Measurements from ENCODE around the gene MGLL.

Gene MGLL

GRCh38 chr3:127723011-127723567 lies 99.2 kb downstream of the MGLL start:
- no peak for DNase-seq (ENCODE audit: low read depth)
- TF ChIP-seq, protein P1, sequence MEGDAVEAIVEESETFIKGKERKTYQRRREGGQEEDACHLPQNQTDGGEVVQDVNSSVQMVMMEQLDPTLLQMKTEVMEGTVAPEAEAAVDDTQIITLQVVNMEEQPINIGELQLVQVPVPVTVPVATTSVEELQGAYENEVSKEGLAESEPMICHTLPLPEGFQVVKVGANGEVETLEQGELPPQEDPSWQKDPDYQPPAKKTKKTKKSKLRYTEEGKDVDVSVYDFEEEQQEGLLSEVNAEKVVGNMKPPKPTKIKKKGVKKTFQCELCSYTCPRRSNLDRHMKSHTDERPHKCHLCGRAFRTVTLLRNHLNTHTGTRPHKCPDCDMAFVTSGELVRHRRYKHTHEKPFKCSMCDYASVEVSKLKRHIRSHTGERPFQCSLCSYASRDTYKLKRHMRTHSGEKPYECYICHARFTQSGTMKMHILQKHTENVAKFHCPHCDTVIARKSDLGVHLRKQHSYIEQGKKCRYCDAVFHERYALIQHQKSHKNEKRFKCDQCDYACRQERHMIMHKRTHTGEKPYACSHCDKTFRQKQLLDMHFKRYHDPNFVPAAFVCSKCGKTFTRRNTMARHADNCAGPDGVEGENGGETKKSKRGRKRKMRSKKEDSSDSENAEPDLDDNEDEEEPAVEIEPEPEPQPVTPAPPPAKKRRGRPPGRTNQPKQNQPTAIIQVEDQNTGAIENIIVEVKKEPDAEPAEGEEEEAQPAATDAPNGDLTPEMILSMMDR (IDR thresholded peaks at IDR 0.05; ENCODE audit: control insufficient read depth, extremely low read depth, insufficient read depth) = no peak
- H3K4me3 ChIP-seq (ENCODE audit: low read depth, low read length) = no peak overlapping the region

DNA sequence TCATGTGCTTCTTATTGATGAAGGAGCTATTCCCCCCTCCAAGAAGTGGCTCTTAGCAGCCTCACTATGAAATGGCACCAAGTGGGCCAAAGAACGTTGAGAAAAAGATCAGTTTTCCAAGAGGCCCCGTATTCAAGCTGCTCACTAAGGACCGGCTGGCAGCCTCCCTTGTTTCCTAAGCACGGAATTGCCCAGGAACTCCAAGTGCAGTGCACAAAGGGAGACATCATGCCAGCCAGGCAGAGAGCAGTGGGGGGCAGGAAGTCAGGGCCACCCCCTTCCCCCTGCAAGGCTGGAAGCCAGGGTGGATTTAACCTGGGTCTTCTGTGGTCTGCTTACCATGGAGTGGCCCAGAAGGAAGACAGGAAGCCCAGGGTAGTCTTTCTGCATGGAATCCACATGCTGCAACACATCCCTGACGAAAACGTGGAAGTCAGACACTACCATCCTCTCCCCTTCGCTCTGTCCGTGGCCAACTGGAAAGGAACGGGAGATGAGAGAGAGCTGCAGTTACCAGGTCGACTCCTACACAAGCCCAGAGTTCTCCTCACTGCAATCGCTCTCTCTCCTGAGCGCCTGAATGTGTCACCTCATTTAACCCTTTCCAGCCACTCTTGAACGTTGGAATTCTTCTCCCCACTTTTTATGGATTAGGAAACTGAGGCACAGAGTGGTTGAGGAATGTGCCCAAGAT lies 100.1 kb downstream of the MGLL start:
- no peak overlapping the region for H3K4me3 ChIP-seq (ENCODE audit: low read depth, low read length)
- no peak for DNase-seq (ENCODE audit: low read depth)
- TF ChIP-seq, protein P1 (IDR thresholded peaks at IDR 0.05; ENCODE audit: control insufficient read depth, extremely low read depth, insufficient read depth) = no peak

- no peak for DNase-seq (ENCODE audit: low read depth)
- no peak overlapping the region for H3K4me3 ChIP-seq (ENCODE audit: low read depth, low read length)
- TF ChIP-seq, protein P1 (IDR thresholded peaks at IDR 0.05; ENCODE audit: control insufficient read depth, extremely low read depth, insufficient read depth) = no peak
Measured at GRCh38 chr3:127720985-127721935, 101.1 kb downstream of the MGLL start.

DNA sequence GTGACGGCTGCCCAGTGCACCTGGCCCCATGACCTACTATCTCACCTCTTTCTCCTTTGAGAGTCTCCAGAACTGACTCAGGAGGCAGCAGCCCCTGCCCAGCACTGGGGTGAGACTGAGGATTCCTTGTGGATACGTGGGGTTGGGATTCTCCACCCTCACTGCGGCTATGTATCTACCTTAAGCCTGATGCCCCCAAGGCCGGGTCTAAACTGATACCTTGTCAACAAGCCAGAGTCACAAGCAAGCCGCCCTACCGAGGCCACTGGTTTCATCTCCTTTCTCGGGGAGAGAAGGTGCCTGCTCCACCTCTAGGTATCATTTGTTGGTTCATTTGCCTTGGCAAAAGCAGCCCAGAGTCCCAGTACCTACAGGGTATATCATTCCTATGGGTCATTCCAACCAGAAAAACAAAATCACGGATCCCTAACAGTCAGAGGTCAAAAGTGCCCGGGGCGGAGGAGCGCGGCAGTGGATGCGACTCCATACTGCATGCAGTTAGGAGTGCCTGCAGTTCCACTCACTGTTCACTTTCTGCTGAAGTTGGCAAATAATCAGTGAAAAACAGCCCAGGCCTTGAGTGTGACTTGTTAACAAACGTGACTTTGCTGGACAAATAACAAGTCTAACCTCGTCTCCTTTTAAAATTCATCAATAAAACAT lies 102.0 kb downstream of the MGLL start:
- no peak overlapping the region for H3K4me3 ChIP-seq (ENCODE audit: low read depth, low read length)
- no peak for DNase-seq (ENCODE audit: low read depth)
- TF ChIP-seq, protein P1 (IDR thresholded peaks at IDR 0.05; ENCODE audit: control insufficient read depth, extremely low read depth, insufficient read depth) = no peak

- TF ChIP-seq, protein P1 (IDR thresholded peaks at IDR 0.05; ENCODE audit: control insufficient read depth, extremely low read depth, insufficient read depth) = no peak
- no peak overlapping the region for H3K4me3 ChIP-seq (ENCODE audit: low read depth, low read length)
Measured at GRCh38 chr3:127719369-127719768, 102.9 kb downstream of the MGLL start.

GRCh38 chr3:127718916-127719290 lies 103.4 kb downstream of the MGLL start:
- H3K4me3 ChIP-seq (ENCODE audit: low read depth, low read length) = no peak overlapping the region
- TF ChIP-seq, protein P1 (IDR thresholded peaks at IDR 0.05; ENCODE audit: control insufficient read depth, extremely low read depth, insufficient read depth) = no peak
- no peak for DNase-seq (ENCODE audit: low read depth)

More at GRCh38 chr3:127719369-127719768, 102.9 kb downstream of the MGLL start:
- no peak for DNase-seq (ENCODE audit: low read depth)

Data from LNCaP clone FGC (cell line).